ENCODE results near the gene CCDC201. TPM values are rescaled to one million over a fixed set of nuclear protein-coding genes. Genes with fewer than 3 reads are reported as not detected.

The CCDC201 gene
- polyA plus RNA-seq, 3 donors = not detected

GRCh38 chr7:45889367-45890067 is 16.6 kb upstream of the CCDC201 start:
- H3K4me2 ChIP-seq (replicated peaks; ENCODE audit: extremely low read depth, low read length, poor library complexity, severe bottlenecking) = no peak overlapping the region
- Mint-ChIP-seq H3K27me3 (ENCODE audit: low read depth in 3 of 3) (peaks cover 37 to 69% (median 58%) of the 10 kb centered on the region in 3 donors), H3K4me3 (peak overlapping the region in 1 of 2 donors; percentile 32), H3K36me3 (no peaks in the 10 kb centered on the region), H3K9me3 (peaks cover 0 to 4% (median 0%) of the 10 kb centered on the region in 7 donors), H3K4me1 (no peaks in the 10 kb centered on the region), H3K27ac (no peak overlapping the region)
- no peak for DNase-seq
- peaks cover 0 to 15% of the 10 kb centered on the region in 2 donors for H3K9me3 ChIP-seq (replicated peaks in 1 of 2; ENCODE audit: control insufficient read depth in 1 of 2, insufficient read depth in 1 of 2, low read length in 2 of 2)
- intact Hi-C loops (cut with micrococcal nuclease) = no loop called here
- peaks cover 23 to 49% of the 10 kb centered on the region in 2 donors for H3K27me3 ChIP-seq (ENCODE audit: control insufficient read depth in 2 of 2, insufficient read depth in 2 of 2, low read length in 2 of 2)
- no peaks in the 10 kb centered on the region for H4K20me1 ChIP-seq (ENCODE audit: insufficient read depth, low read length)
- H3K9ac ChIP-seq (ENCODE audit: insufficient read depth, low read length, poor library complexity, severe bottlenecking) = no peak overlapping the region
- no peak for TF ChIP-seq CTCF (IDR thresholded peaks at IDR 0.05)
- H2AFZ ChIP-seq (ENCODE audit: insufficient read depth, low read depth, low read length, poor library complexity, severe bottlenecking) = no peak overlapping the region
- no peaks in the 10 kb centered on the region for H3K79me2 ChIP-seq (ENCODE audit: insufficient read depth, low read length)
- WGBS (ENCODE audit: insufficient coverage) = 39% methylated on average over 4 of the region's 8 CpGs
- no peak overlapping the region for H3K4me3 ChIP-seq (replicated peaks in 1 of 3; ENCODE audit: low read depth in 2 of 3, low read length in 3 of 3)
- no peak overlapping the region for H3K27ac ChIP-seq (ENCODE audit: low read depth in 1 of 2, low read length in 2 of 2)
- H3K4me1 ChIP-seq (ENCODE audit: control insufficient read depth in 1 of 2, insufficient read depth in 2 of 2, low read length in 2 of 2) = no peaks in the 10 kb centered on the region
- no peaks in the 10 kb centered on the region for H3K36me3 ChIP-seq (replicated peaks in 1 of 2; ENCODE audit: control insufficient read depth in 1 of 2, insufficient read depth in 2 of 2, low read length in 2 of 2)

GRCh38 chr7:45888993-45889366 is 16.1 kb upstream of the CCDC201 start:
- WGBS (ENCODE audit: insufficient coverage) = 18% methylated on average over 7 of the region's 14 CpGs
- H3K9ac ChIP-seq (ENCODE audit: insufficient read depth, low read length, poor library complexity, severe bottlenecking) = no peak overlapping the region
- H3K79me2 ChIP-seq (ENCODE audit: insufficient read depth, low read length) = no peaks in the 10 kb centered on the region
- no peak overlapping the region for H3K4me3 ChIP-seq (replicated peaks in 1 of 3; ENCODE audit: low read depth in 2 of 3, low read length in 3 of 3)
- H3K27ac ChIP-seq (ENCODE audit: low read depth in 1 of 2, low read length in 2 of 2) = no peak overlapping the region
- H3K9me3 Mint-ChIP-seq = peaks cover 0 to 4% (median 0%) of the 10 kb centered on the region in 7 donors
- no peak for TF ChIP-seq CTCF (IDR thresholded peaks at IDR 0.05)
- H3K4me3 Mint-ChIP-seq = peak overlapping the region in 1 of 2 donors; percentile 65
- H4K20me1 ChIP-seq (ENCODE audit: insufficient read depth, low read length) = no peaks in the 10 kb centered on the region
- no peak overlapping the region for H2AFZ ChIP-seq (ENCODE audit: insufficient read depth, low read depth, low read length, poor library complexity, severe bottlenecking)
- H3K4me1 ChIP-seq (ENCODE audit: control insufficient read depth in 1 of 2, insufficient read depth in 2 of 2, low read length in 2 of 2) = no peaks in the 10 kb centered on the region
- intact Hi-C loops (cut with micrococcal nuclease) = no loop called here
- H3K4me1 Mint-ChIP-seq = no peaks in the 10 kb centered on the region
- no peak for DNase-seq
- H3K4me2 ChIP-seq (replicated peaks; ENCODE audit: extremely low read depth, low read length, poor library complexity, severe bottlenecking) = no peak overlapping the region
- H3K36me3 Mint-ChIP-seq = no peaks in the 10 kb centered on the region
- peaks cover 23 to 49% of the 10 kb centered on the region in 2 donors for H3K27me3 ChIP-seq (ENCODE audit: control insufficient read depth in 2 of 2, insufficient read depth in 2 of 2, low read length in 2 of 2)
- H3K27me3 Mint-ChIP-seq (ENCODE audit: low read depth in 3 of 3) = peaks cover 37 to 67% (median 63%) of the 10 kb centered on the region in 3 donors
- H3K27ac Mint-ChIP-seq = no peak overlapping the region
- no peaks in the 10 kb centered on the region for H3K36me3 ChIP-seq (replicated peaks in 1 of 2; ENCODE audit: control insufficient read depth in 1 of 2, insufficient read depth in 2 of 2, low read length in 2 of 2)
- H3K9me3 ChIP-seq (replicated peaks in 1 of 2; ENCODE audit: control insufficient read depth in 1 of 2, insufficient read depth in 1 of 2, low read length in 2 of 2) = peaks cover 0 to 15% of the 10 kb centered on the region in 2 donors
